GM12891 (cell line): ENCODE measurements around the gene SOAT1.

ENCODE experiments used
- PAX5 ChIP-seq: IDR thresholded peaks from 2 replicates; pipeline ENCODE4 v1.6.1; 2011; ENCODE audit warnings: low read length, moderate library complexity, mild to moderate bottlenecking; ENCODE audit not compliant: insufficient read depth, severe bottlenecking
- POLR2A ChIP-seq: IDR thresholded peaks from 2 replicates; pipeline ENCODE4 v1.6.1; 2011; ENCODE audit warnings: low read depth, low read length, control low read depth
- POLR2AphosphoS5 ChIP-seq: IDR thresholded peaks from 2 replicates; pipeline ENCODE4 v1.6.1; 2011; ENCODE audit warnings: low read depth, low read length, control low read depth
- TAF1 ChIP-seq: IDR thresholded peaks from 2 replicates; pipeline ENCODE4 v1.6.1; 2011; ENCODE audit warnings: low read depth, low read length, control low read depth

DNA sequence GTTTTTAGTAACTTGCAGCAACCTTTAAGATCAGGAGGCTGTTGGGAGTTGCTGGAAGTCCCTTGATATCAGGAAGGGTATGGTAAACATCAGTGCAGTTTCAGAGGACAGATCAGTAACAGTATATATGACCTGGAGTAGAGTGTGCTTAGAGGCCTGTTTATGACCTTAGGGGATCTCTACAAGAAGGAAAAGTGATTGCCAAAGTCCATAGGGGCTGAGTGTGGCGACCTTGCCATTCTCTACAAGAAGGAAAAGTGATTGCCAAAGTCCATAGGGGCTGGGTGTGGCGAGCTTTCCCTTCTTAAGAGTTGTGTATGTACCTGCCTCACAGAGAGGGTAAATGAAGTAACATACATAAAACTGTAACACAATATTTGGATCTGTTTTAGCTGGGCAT lies 43.7 kb downstream of the SOAT1 start:
- TF ChIP-seq POLR2A (no peak), POLR2AphosphoS5 (no peak), TAF1 (no peak), PAX5 (no peak)
